ENCODE results near the gene SOHLH1.

DNA sequence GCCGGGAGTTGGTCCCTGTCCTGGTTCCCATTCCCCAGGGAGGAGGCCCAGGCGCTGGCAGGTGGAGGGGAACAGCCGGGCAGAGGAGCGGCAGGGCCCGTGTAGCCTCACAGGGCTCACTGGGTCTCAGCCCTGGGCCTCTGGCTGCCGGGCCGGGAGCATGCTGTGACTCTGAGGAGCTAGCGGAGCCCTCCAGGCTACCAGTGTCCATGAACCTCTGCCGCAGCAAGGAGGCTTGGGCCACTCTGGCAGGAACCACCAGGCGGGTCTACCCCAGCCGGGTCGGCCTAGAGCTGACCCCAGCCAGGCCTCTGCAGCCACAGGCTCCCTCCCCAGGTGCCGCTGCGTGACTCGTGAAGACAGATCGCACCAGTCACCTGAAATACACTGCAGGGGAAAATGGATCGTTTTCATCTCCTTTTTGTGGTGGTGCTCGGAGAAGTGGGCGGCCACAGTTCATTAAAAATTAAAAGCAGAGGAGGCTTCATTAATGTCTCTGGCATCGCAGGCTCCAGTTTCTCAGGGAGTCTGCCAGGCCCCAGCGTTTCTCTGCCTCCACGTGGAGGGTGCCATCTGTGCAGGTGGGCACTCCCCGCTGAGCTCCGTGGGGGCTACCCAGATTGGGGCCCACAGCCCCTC is 46.5 kb upstream of the SOHLH1 start:
- no peak for TF ChIP-seq EGR1 (IDR thresholded peaks at IDR 0.05)
- no peak for TF ChIP-seq RAD21 (IDR thresholded peaks at IDR 0.05; ENCODE audit: low read depth)
- TF ChIP-seq EP300 (IDR thresholded peaks at IDR 0.05; ENCODE audit: borderline replicate concordance), result no peak
- TF ChIP-seq, protein P1, sequence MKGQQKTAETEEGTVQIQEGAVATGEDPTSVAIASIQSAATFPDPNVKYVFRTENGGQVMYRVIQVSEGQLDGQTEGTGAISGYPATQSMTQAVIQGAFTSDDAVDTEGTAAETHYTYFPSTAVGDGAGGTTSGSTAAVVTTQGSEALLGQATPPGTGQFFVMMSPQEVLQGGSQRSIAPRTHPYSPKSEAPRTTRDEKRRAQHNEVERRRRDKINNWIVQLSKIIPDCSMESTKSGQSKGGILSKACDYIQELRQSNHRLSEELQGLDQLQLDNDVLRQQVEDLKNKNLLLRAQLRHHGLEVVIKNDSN (IDR thresholded peaks at IDR 0.05), result no peak
- TF ChIP-seq, protein P2, sequence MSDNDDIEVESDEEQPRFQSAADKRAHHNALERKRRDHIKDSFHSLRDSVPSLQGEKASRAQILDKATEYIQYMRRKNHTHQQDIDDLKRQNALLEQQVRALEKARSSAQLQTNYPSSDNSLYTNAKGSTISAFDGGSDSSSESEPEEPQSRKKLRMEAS (IDR thresholded peaks at IDR 0.05), result no peak
- TF ChIP-seq TCF12 (IDR thresholded peaks at IDR 0.05; ENCODE audit: low read depth), result no peak
- no peak for TF ChIP-seq FOXM1 (IDR thresholded peaks at IDR 0.05; ENCODE audit: borderline replicate concordance, low read depth)
- no peak for TF ChIP-seq YY1 (IDR thresholded peaks at IDR 0.05; ENCODE audit: low read depth)
- TF ChIP-seq, protein P3, sequence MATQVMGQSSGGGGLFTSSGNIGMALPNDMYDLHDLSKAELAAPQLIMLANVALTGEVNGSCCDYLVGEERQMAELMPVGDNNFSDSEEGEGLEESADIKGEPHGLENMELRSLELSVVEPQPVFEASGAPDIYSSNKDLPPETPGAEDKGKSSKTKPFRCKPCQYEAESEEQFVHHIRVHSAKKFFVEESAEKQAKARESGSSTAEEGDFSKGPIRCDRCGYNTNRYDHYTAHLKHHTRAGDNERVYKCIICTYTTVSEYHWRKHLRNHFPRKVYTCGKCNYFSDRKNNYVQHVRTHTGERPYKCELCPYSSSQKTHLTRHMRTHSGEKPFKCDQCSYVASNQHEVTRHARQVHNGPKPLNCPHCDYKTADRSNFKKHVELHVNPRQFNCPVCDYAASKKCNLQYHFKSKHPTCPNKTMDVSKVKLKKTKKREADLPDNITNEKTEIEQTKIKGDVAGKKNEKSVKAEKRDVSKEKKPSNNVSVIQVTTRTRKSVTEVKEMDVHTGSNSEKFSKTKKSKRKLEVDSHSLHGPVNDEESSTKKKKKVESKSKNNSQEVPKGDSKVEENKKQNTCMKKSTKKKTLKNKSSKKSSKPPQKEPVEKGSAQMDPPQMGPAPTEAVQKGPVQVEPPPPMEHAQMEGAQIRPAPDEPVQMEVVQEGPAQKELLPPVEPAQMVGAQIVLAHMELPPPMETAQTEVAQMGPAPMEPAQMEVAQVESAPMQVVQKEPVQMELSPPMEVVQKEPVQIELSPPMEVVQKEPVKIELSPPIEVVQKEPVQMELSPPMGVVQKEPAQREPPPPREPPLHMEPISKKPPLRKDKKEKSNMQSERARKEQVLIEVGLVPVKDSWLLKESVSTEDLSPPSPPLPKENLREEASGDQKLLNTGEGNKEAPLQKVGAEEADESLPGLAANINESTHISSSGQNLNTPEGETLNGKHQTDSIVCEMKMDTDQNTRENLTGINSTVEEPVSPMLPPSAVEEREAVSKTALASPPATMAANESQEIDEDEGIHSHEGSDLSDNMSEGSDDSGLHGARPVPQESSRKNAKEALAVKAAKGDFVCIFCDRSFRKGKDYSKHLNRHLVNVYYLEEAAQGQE (IDR thresholded peaks at IDR 0.05; ENCODE audit: low read depth), result no peak
- TF ChIP-seq TAF1 (IDR thresholded peaks at IDR 0.05; ENCODE audit: low read depth), result no peak
